ENCODE measurements around the gene HBM. TPM values are rescaled to one million over a fixed set of nuclear protein-coding genes. Genes with fewer than 3 reads are reported as not detected.

The HBM gene
- total RNA-seq, 1 donor from 2014 or later = not detected

GRCh38 chr16:130533-131173 is 35.1 kb upstream of the HBM start:
- no peaks in the 10 kb centered on the region for H3K27me3 Mint-ChIP-seq (ENCODE audit: insufficient read depth)
- no peak overlapping the region for H3K4me3 Mint-ChIP-seq
- no peak overlapping the region for H3K27ac Mint-ChIP-seq
- H3K36me3 Mint-ChIP-seq (ENCODE audit: low read depth) = peaks cover 6% of the 10 kb centered on the region
- DNase-seq (ENCODE audit: low spot score) = no peak
- H3K4me1 Mint-ChIP-seq (ENCODE audit: low read depth) = peaks cover 21% of the 10 kb centered on the region
- H3K9me3 Mint-ChIP-seq = no peaks in the 10 kb centered on the region
- intact Hi-C loops (cut with micrococcal nuclease) = no loop called here

- no peak for DNase-seq (ENCODE audit: low spot score)
- peaks cover 26% of the 10 kb centered on the region for H3K4me1 Mint-ChIP-seq (ENCODE audit: low read depth)
- no peak overlapping the region for H3K27ac Mint-ChIP-seq
- no peak overlapping the region for H3K4me3 Mint-ChIP-seq
- peaks cover 10% of the 10 kb centered on the region for H3K36me3 Mint-ChIP-seq (ENCODE audit: low read depth)
- H3K27me3 Mint-ChIP-seq (ENCODE audit: insufficient read depth) = no peaks in the 10 kb centered on the region
- intact Hi-C loops (cut with micrococcal nuclease) = no loop called here
- H3K9me3 Mint-ChIP-seq = no peaks in the 10 kb centered on the region
Measured at GRCh38 chr16:132120-132519, 33.7 kb upstream of the HBM start.

GRCh38 chr16:133716-134115 is 32.1 kb upstream of the HBM start:
- H3K36me3 Mint-ChIP-seq (ENCODE audit: low read depth) = peaks cover 10% of the 10 kb centered on the region
- no peak overlapping the region for H3K27ac Mint-ChIP-seq
- H3K9me3 Mint-ChIP-seq = no peaks in the 10 kb centered on the region
- intact Hi-C loops (cut with micrococcal nuclease) = no loop called here
- no peaks in the 10 kb centered on the region for H3K27me3 Mint-ChIP-seq (ENCODE audit: insufficient read depth)
- no peak for DNase-seq (ENCODE audit: low spot score)
- no peak overlapping the region for H3K4me3 Mint-ChIP-seq
- H3K4me1 Mint-ChIP-seq (ENCODE audit: low read depth) = peaks cover 26% of the 10 kb centered on the region

GRCh38 chr16:138049-138417 is 27.7 kb upstream of the HBM start:
- no peak overlapping the region for H3K27ac Mint-ChIP-seq
- H3K4me1 Mint-ChIP-seq (ENCODE audit: low read depth) = peaks cover 15% of the 10 kb centered on the region
- H3K9me3 Mint-ChIP-seq = no peaks in the 10 kb centered on the region
- H3K36me3 Mint-ChIP-seq (ENCODE audit: low read depth) = peaks cover 4% of the 10 kb centered on the region
- DNase-seq (ENCODE audit: low spot score) = peak; percentile 27
- peaks cover 2% of the 10 kb centered on the region for H3K27me3 Mint-ChIP-seq (ENCODE audit: insufficient read depth)
- intact Hi-C loops (cut with micrococcal nuclease) = loop anchor here (1.0 kb wide), 4 partner anchors 43 to 214 kb away; partner anchors contain the start of genes AXIN1, LUC7L, POLR3K and SNRNP25
- H3K4me3 Mint-ChIP-seq = peak overlapping the region; percentile 86

- Mint-ChIP-seq H3K27ac (no peak overlapping the region), H3K4me3 (peak overlapping the region; percentile 77), H3K27me3 (ENCODE audit: insufficient read depth) (peaks cover 9% of the 10 kb centered on the region), H3K36me3 (ENCODE audit: low read depth) (peaks cover 4% of the 10 kb centered on the region), H3K9me3 (no peaks in the 10 kb centered on the region), H3K4me1 (ENCODE audit: low read depth) (peaks cover 4% of the 10 kb centered on the region)
- no peak for DNase-seq (ENCODE audit: low spot score)
- intact Hi-C loops (cut with micrococcal nuclease) = loop anchor here (2.0 kb wide), 1 partner anchor 14 kb away; no protein-coding TSS in a partner anchor
Measured at GRCh38 chr16:140175-140857, 25.5 kb upstream of the HBM start.

- intact Hi-C loops (cut with micrococcal nuclease) = no loop called here
- H3K4me3 Mint-ChIP-seq = no peak overlapping the region
- H3K27me3 Mint-ChIP-seq (ENCODE audit: insufficient read depth) = peaks cover 13% of the 10 kb centered on the region
- H3K36me3 Mint-ChIP-seq (ENCODE audit: low read depth) = no peaks in the 10 kb centered on the region
- DNase-seq (ENCODE audit: low spot score) = no peak
- no peak overlapping the region for H3K27ac Mint-ChIP-seq
- no peaks in the 10 kb centered on the region for H3K9me3 Mint-ChIP-seq
- H3K4me1 Mint-ChIP-seq (ENCODE audit: low read depth) = no peaks in the 10 kb centered on the region
Measured at GRCh38 chr16:142405-142967, 23.3 kb upstream of the HBM start.

GRCh38 chr16:143047-143446 is 22.7 kb upstream of the HBM start:
- H3K9me3 Mint-ChIP-seq = no peaks in the 10 kb centered on the region
- no peaks in the 10 kb centered on the region for H3K36me3 Mint-ChIP-seq (ENCODE audit: low read depth)
- H3K27ac Mint-ChIP-seq = no peak overlapping the region
- intact Hi-C loops (cut with micrococcal nuclease) = no loop called here
- H3K4me3 Mint-ChIP-seq = no peak overlapping the region
- H3K4me1 Mint-ChIP-seq (ENCODE audit: low read depth) = no peaks in the 10 kb centered on the region
- peaks cover 13% of the 10 kb centered on the region for H3K27me3 Mint-ChIP-seq (ENCODE audit: insufficient read depth)
- no peak for DNase-seq (ENCODE audit: low spot score)

- Mint-ChIP-seq H3K4me3 (no peak overlapping the region), H3K4me1 (ENCODE audit: low read depth) (no peaks in the 10 kb centered on the region), H3K36me3 (ENCODE audit: low read depth) (no peaks in the 10 kb centered on the region), H3K27me3 (ENCODE audit: insufficient read depth) (peaks cover 13% of the 10 kb centered on the region), H3K27ac (no peak overlapping the region), H3K9me3 (no peaks in the 10 kb centered on the region)
- DNase-seq (ENCODE audit: low spot score) = no peak
- intact Hi-C loops (cut with micrococcal nuclease) = no loop called here
Measured at GRCh38 chr16:143456-143855, 22.3 kb upstream of the HBM start.

- no peaks in the 10 kb centered on the region for H3K36me3 Mint-ChIP-seq (ENCODE audit: low read depth)
- H3K27ac Mint-ChIP-seq = no peak overlapping the region
- no peaks in the 10 kb centered on the region for H3K9me3 Mint-ChIP-seq
- H3K27me3 Mint-ChIP-seq (ENCODE audit: insufficient read depth) = peaks cover 21% of the 10 kb centered on the region
- H3K4me3 Mint-ChIP-seq = no peak overlapping the region
- no peak for DNase-seq (ENCODE audit: low spot score)
- intact Hi-C loops (cut with micrococcal nuclease) = no loop called here
- H3K4me1 Mint-ChIP-seq (ENCODE audit: low read depth) = no peaks in the 10 kb centered on the region
Measured at GRCh38 chr16:144797-145252, 21.0 kb upstream of the HBM start.

GRCh38 chr16:146646-147045 is 19.1 kb upstream of the HBM start:
- H3K4me1 Mint-ChIP-seq (ENCODE audit: low read depth) = no peaks in the 10 kb centered on the region
- no peak overlapping the region for H3K27ac Mint-ChIP-seq
- no peaks in the 10 kb centered on the region for H3K36me3 Mint-ChIP-seq (ENCODE audit: low read depth)
- no peak overlapping the region for H3K4me3 Mint-ChIP-seq
- H3K9me3 Mint-ChIP-seq = no peaks in the 10 kb centered on the region
- peaks cover 29% of the 10 kb centered on the region for H3K27me3 Mint-ChIP-seq (ENCODE audit: insufficient read depth)
- DNase-seq (ENCODE audit: low spot score) = no peak
- intact Hi-C loops (cut with micrococcal nuclease) = no loop called here

- Mint-ChIP-seq H3K4me3 (no peak overlapping the region), H3K4me1 (ENCODE audit: low read depth) (no peaks in the 10 kb centered on the region), H3K36me3 (ENCODE audit: low read depth) (no peaks in the 10 kb centered on the region), H3K9me3 (no peaks in the 10 kb centered on the region), H3K27me3 (ENCODE audit: insufficient read depth) (peaks cover 34% of the 10 kb centered on the region), H3K27ac (no peak overlapping the region)
- intact Hi-C loops (cut with micrococcal nuclease) = no loop called here
- no peak for DNase-seq (ENCODE audit: low spot score)
Measured at GRCh38 chr16:149024-149660, 16.6 kb upstream of the HBM start.

- Mint-ChIP-seq H3K36me3 (ENCODE audit: low read depth) (no peaks in the 10 kb centered on the region), H3K4me3 (no peak within 1 kb of the TSS), H3K9me3 (no peaks in the 10 kb centered on the region), H3K27me3 (ENCODE audit: insufficient read depth) (peaks cover 44% of the 10 kb centered on the region), H3K4me1 (ENCODE audit: low read depth) (peaks cover 6% of the 10 kb centered on the region), H3K27ac (no peak within 1 kb of the TSS)
- intact Hi-C loops (cut with micrococcal nuclease) = no loop called here
- DNase-seq (ENCODE audit: low spot score) = no peak
Measured at GRCh38 chr16:152141-153128, 13.3 kb upstream of the HBM start, which contains the start of gene HBZ. HBZ (plus strand) TSS chr16:152644; CDS start chr16:152910, 266 bp downstream.

Data from activated T-helper 1 cell treated with anti-CD3 and anti-CD28 coated beads, Interleukin-12 subunit alpha, Interleukin-12 subunit beta, Interleukin-2, Interleukin-4 antibody, amounts not matched to agents 30 ng/mL and 10 ng/mL and 1 ng/mL, durations not matched to agents 14 hours and 24 hours and 36 hours (primary cell).